ENCODE measurements around the gene DGKB.

DGKB gene

GRCh38 chr7:14156436-14156835, 746.1 kb downstream of the DGKB start:
- DNase-seq (ENCODE audit: low read depth) = no peak
- H3K4me3 ChIP-seq (ENCODE audit: low read length) = no peak overlapping the region
- TF ChIP-seq CTCF (conservative IDR thresholded peaks at IDR 0.05; ENCODE audit: low read length) = no peak

- no peak for TF ChIP-seq CTCF (conservative IDR thresholded peaks at IDR 0.05; ENCODE audit: low read length)
- no peak for DNase-seq (ENCODE audit: low read depth)
- no peak overlapping the region for H3K4me3 ChIP-seq (ENCODE audit: low read length)
Observed at GRCh38 chr7:14148974-14149373, 753.6 kb downstream of the DGKB start.

- TF ChIP-seq CTCF (conservative IDR thresholded peaks at IDR 0.05; ENCODE audit: low read length) = no peak
- no peak overlapping the region for H3K4me3 ChIP-seq (ENCODE audit: low read length)
- DNase-seq (ENCODE audit: low read depth) = no peak
Observed at GRCh38 chr7:14147532-14147931, 755.0 kb downstream of the DGKB start.

- no peak for TF ChIP-seq CTCF (conservative IDR thresholded peaks at IDR 0.05; ENCODE audit: low read length)
- no peak for DNase-seq (ENCODE audit: low read depth)
- no peak overlapping the region for H3K4me3 ChIP-seq (ENCODE audit: low read length)
Observed at GRCh38 chr7:14144538-14144937, 758.0 kb downstream of the DGKB start.

- no peak for TF ChIP-seq CTCF (conservative IDR thresholded peaks at IDR 0.05; ENCODE audit: low read length)
- no peak for DNase-seq (ENCODE audit: low read depth)
- H3K4me3 ChIP-seq (ENCODE audit: low read length) = no peak overlapping the region
Observed at GRCh38 chr7:14144109-14144508, 758.4 kb downstream of the DGKB start.

- peak; percentile 0 for DNase-seq (ENCODE audit: low read depth)
- TF ChIP-seq CTCF (conservative IDR thresholded peaks at IDR 0.05; ENCODE audit: low read length) = no peak
- no peak overlapping the region for H3K4me3 ChIP-seq (ENCODE audit: low read length)
Observed at GRCh38 chr7:14137676-14138075, 764.9 kb downstream of the DGKB start.

- H3K4me3 ChIP-seq (ENCODE audit: low read length) = no peak overlapping the region
- no peak for DNase-seq (ENCODE audit: low read depth)
- no peak for TF ChIP-seq CTCF (conservative IDR thresholded peaks at IDR 0.05; ENCODE audit: low read length)
Observed at GRCh38 chr7:14133752-14134151, 768.8 kb downstream of the DGKB start.
